Upper lobe of right lung (tissue), 1 donor: Measurements from ENCODE around the gene CAPNS1. TPM values are rescaled to one million over a fixed set of nuclear protein-coding genes. Genes with fewer than 3 reads are reported as not detected.

Experiments
- ATAC-seq: fragments of 200-7000 bp; cut with Tn5 transposase; one replicate; pipeline ENCODE4 v1.9.1; 2020; ENCODE audit warnings: mild to moderate bottlenecking, moderate library complexity
- DNase-seq: peaks from one replicate; pipeline ENCODE4 v3.0.0-alpha.2; 2020
- H3K27ac ChIP-seq: fragments of 200-600 bp; one replicate; pipeline ENCODE4 v1.8.0; 2022
- H3K27me3 ChIP-seq: fragments of 200-600 bp; one replicate; pipeline ENCODE4 v1.8.0; 2022; ENCODE audit warnings: mild to moderate bottlenecking
- H3K36me3 ChIP-seq: fragments of 200-600 bp; one replicate; pipeline ENCODE4 v1.8.0; 2022
- H3K4me1 ChIP-seq: fragments of 200-600 bp; one replicate; pipeline ENCODE4 v1.8.0; 2022
- H3K4me3 ChIP-seq: fragments of 200-600 bp; one replicate; pipeline ENCODE4 v1.8.0; 2022; ENCODE audit warnings: mild to moderate bottlenecking
- H3K9me3 ChIP-seq: fragments of 200-600 bp; one replicate; pipeline ENCODE4 v1.8.0; 2022
- intact Hi-C: fragments of 100-400 bp; cut with DNase I; formaldehyde crosslinking; loops from one replicate; pipeline ENCODE4 v1.11.0; 2022
- long read RNA-seq: library from polyadenylated mRNA; unstranded; transcript quantifications from one replicate; pipeline ENCODE4 v2.0.0, GENCODE V29; 2021
- total RNA-seq: library from RNA; stranded (reverse); fragmentation: NEBNext Ultra II Directional; extraction: Animal tissue kit (Norgen Biotek cat#: 25700); gene quantifications from one replicate; pipeline ENCODE4 v1.2.1, GENCODE V29; 2021
- TF ChIP-seq, protein P1 (sequence below): fragments of 200-600 bp; IDR thresholded peaks from one replicate; pipeline ENCODE4 v1.8.0; 2022; ENCODE audit warnings: antibody characterized with exemption
- donor health status: DM: no; HTN: yes; CAD: no; lungs with severe emphysema.

The CAPNS1 gene
- 582 TPM for total RNA-seq
- long read RNA-seq, transcript CAPNS1-201 (11 exons, 1,918 nt), result major isoform, 126 of 263 reads
- long read RNA-seq, partial matches to known transcripts, result 75 of 263 reads
- long read RNA-seq, other reads (novel, unspliced or antisense), result 60 of 263 reads

DNA sequence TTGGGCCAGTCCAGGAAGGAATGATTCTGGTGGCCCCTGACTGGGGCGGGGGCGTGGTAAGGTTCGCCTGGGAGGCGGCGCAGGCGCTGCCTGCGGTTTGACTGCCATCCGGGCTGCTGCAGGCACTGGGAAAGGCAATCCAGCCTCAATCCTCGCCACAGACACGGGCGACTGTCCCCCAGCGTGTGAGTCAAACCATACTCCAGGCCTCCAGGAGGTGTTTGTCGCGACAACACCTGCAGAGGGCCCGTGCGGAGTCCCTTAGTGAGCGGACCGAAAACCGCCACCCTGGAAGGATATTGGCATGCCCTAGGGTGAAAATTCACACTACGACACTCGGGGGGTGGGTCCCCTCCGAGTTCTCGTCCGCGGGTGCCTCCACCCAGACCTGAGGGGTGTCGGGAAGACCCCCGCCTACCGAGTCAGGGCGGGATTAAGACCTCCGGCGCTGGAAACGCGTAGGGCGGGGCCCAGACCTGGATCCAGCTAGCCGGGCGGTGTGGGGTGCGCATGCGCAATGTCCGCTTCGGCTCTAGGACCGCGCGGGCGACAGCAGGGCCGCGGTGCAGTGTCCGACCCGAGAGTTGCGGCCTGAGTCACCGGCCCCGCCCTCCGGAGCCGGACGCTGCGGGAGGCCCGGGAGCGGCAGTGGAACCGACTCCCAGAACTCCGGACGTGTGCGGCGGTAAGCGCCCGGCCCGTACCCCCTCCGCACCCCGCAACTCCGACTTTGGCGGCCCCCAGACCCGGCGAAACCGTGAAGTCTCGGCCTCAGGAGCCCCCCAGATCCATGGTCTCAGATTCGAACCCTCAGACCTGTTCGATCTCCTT is at the start of gene CAPNS1:
CAPNS1 (plus strand) TSS at position 594 of the 831 bp plus-strand sequence. CDS start 946 bp downstream, outside the sequence.
- peak; percentile 99 for DNase-seq
- peak within 1 kb of the TSS; percentile 97 for H3K27ac ChIP-seq
- intact Hi-C loops, result no loop called here
- TF ChIP-seq, protein P1, sequence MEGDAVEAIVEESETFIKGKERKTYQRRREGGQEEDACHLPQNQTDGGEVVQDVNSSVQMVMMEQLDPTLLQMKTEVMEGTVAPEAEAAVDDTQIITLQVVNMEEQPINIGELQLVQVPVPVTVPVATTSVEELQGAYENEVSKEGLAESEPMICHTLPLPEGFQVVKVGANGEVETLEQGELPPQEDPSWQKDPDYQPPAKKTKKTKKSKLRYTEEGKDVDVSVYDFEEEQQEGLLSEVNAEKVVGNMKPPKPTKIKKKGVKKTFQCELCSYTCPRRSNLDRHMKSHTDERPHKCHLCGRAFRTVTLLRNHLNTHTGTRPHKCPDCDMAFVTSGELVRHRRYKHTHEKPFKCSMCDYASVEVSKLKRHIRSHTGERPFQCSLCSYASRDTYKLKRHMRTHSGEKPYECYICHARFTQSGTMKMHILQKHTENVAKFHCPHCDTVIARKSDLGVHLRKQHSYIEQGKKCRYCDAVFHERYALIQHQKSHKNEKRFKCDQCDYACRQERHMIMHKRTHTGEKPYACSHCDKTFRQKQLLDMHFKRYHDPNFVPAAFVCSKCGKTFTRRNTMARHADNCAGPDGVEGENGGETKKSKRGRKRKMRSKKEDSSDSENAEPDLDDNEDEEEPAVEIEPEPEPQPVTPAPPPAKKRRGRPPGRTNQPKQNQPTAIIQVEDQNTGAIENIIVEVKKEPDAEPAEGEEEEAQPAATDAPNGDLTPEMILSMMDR, result no peak
- H3K4me1 ChIP-seq, result peaks cover 31% of the 10 kb centered on the region
- H3K27me3 ChIP-seq, result no peaks in the 10 kb centered on the region
- no peaks in the 10 kb centered on the region for H3K9me3 ChIP-seq
- peak within 1 kb of the TSS; percentile 78 for H3K4me3 ChIP-seq
- peaks cover 29% of the 10 kb centered on the region for H3K36me3 ChIP-seq
- peak; percentile 91 for ATAC-seq

DNA sequence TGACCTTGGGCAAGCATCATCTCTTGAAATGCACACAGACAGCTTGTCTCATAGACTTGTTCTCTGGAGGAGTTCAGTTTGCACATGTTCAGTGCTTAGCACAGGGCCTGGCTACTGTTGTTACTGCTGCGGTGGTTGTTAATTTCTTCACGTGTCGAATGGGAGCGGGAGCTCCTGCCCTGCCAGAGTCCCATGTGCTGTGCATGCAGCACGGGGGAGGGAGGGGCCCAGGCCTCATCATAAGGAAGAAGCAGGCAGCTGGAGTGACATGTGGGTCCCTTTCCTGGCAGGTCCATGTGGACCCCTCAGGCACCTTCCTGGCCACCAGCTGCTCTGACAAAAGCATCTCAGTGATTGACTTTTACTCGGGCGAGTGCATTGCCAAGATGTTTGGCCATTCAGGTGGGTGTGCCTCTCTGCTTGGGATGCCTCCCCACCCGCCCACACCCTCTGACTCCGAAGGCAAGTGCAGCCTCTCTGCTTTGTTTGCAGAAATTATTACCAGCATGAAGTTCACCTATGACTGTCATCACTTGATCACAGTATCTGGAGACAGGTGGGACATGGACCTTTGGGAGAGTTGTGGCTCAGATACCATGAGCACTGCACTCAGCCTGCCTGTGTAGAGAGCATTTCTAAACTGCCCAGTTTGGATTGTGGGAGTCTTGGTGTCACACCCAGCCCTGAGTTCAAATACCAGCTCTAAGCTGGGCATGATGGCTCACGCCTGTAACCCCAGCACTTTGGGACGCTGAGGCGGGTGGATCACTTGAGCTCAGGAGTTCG is 48.8 kb upstream of the CAPNS1 start:
- DNase-seq, result no peak
- Histone ChIP-seq H3K36me3 (no peaks in the 10 kb centered on the region), H3K9me3 (no peaks in the 10 kb centered on the region), H3K27me3 (no peaks in the 10 kb centered on the region), H3K4me1 (no peaks in the 10 kb centered on the region), H3K27ac (no peak overlapping the region), H3K4me3 (no peak overlapping the region)
- TF ChIP-seq, protein P1, result no peak
- ATAC-seq, result no peak
- intact Hi-C loops, result no loop called here

DNA sequence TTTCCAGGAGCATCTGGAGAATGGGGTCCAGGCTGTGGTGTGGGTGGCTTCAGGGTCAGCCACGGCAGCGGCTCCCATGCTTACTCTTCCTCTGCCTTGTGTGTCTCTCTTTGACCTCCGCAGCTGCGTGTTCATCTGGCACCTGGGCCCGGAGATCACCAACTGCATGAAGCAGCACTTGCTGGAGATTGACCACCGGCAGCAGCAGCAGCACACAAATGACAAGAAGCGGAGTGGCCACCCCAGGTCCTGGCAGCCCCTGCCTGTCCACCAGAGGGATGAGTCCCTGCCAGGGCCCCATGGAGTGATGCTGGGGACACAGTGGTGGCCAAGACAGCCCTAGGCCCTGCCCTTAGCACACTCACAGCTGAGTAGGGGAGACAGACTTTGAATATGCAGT is 47.3 kb upstream of the CAPNS1 start:
- TF ChIP-seq, protein P1, result no peak
- H3K4me1 ChIP-seq, result no peaks in the 10 kb centered on the region
- DNase-seq (no peak), ATAC-seq (no peak)
- no peak overlapping the region for H3K27ac ChIP-seq
- no peak overlapping the region for H3K4me3 ChIP-seq
- H3K36me3 ChIP-seq, result no peaks in the 10 kb centered on the region
- intact Hi-C loops, result no loop called here
- H3K9me3 ChIP-seq, result no peaks in the 10 kb centered on the region
- no peaks in the 10 kb centered on the region for H3K27me3 ChIP-seq

DNA sequence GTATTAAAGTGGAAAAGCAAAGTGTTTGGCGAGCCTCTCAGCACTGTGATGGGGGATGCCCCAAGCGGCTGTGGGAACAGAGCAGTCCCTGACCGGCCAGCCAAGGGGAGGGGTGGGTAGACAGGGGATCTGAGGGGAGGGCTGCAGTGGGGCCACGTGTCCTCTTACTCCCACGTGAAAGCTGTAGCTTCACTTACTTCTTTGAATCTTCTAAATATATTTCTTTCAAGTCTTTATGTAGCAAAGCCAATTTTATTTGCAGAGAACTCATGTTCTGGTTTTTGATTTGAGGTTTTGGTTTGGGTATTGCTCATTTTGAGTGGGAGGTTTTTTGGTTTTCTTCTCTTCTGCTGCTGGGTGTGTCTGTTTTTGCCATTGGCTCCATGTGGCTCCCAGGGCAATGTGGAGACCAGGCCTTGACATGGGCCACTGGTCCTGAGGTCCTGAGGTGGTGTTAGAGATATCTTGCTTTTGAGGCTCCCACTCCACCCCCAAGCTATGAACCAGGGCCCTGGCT is 46.7 kb upstream of the CAPNS1 start:
- DNase-seq (no peak), ATAC-seq (no peak)
- intact Hi-C loops, result no loop called here
- Histone ChIP-seq H3K9me3 (no peaks in the 10 kb centered on the region), H3K4me3 (no peak overlapping the region), H3K4me1 (no peaks in the 10 kb centered on the region), H3K36me3 (no peaks in the 10 kb centered on the region), H3K27ac (no peak overlapping the region), H3K27me3 (no peaks in the 10 kb centered on the region)
- TF ChIP-seq, protein P1, result no peak

DNA sequence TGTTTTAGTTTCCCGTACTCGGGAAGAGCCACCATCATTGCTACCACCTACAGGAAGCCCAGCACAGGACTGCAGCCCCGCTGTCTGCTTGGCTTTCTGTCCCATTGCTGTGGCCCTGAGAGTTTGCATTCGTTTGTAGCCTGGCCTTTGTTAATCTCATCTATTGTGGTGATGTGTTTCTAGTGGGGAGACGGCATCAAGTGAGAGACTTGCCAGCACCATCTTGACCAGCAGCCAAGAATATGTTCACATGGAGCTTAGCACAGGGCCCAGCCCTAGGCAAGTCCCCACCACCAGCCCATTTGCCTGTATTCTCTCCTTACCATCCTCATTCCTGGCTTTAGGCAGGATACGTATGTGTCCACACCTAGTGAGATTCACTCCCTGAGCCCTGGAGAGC is 46.2 kb upstream of the CAPNS1 start:
- ATAC-seq (no peak), DNase-seq (no peak)
- intact Hi-C loops, result no loop called here
- H3K4me1 ChIP-seq, result no peaks in the 10 kb centered on the region
- no peaks in the 10 kb centered on the region for H3K9me3 ChIP-seq
- no peaks in the 10 kb centered on the region for H3K36me3 ChIP-seq
- H3K4me3 ChIP-seq, result no peak overlapping the region
- TF ChIP-seq, protein P1, result no peak
- H3K27me3 ChIP-seq, result no peaks in the 10 kb centered on the region
- no peak overlapping the region for H3K27ac ChIP-seq
